GM06990 (cell line): ENCODE data around the gene FASTK.

Experiments
- DNase-seq: peaks from one replicate; pipeline ENCODE4 v3.0.0-alpha.2; 2011; ENCODE audit not compliant: insufficient read length; ENCODE audit errors: extremely low read depth
- H3K27me3 ChIP-seq: replicated peaks from 2 replicates; pipeline ENCODE4 v1.6.0; 2011; ENCODE audit warnings: low read length; ENCODE audit not compliant: control insufficient read depth, insufficient read depth
- H3K36me3 ChIP-seq: 2 replicates; pipeline ENCODE4 v1.5.1; 2011; ENCODE audit warnings: low read length; ENCODE audit not compliant: control insufficient read depth, insufficient read depth
- H3K4me3 ChIP-seq: replicated peaks from 2 replicates; pipeline ENCODE4 v1.5.1; 2011; ENCODE audit warnings: low read depth, mild to moderate bottlenecking, control low read depth, low read length
- CTCF ChIP-seq: IDR thresholded peaks from 2 replicates; pipeline ENCODE4 v1.5.1; 2011; ENCODE audit warnings: low read length, control low read depth, mild to moderate bottlenecking, inconsistent platforms; ENCODE audit not compliant: insufficient read depth, poor library complexity, severe bottlenecking

FASTK gene

GRCh38 chr7:151064993-151065392 lies 15.6 kb downstream of the FASTK start:
- TF ChIP-seq CTCF, result no peak
- no peaks in the 10 kb centered on the region for H3K27me3 ChIP-seq
- peaks cover 24% of the 10 kb centered on the region for H3K36me3 ChIP-seq
- H3K4me3 ChIP-seq, result no peak overlapping the region
- DNase-seq, result no peak

- Histone ChIP-seq H3K36me3 (peaks cover 18% of the 10 kb centered on the region), H3K4me3 (no peak overlapping the region), H3K27me3 (no peaks in the 10 kb centered on the region)
- no peak for TF ChIP-seq CTCF
- DNase-seq, result no peak
Measured at GRCh38 chr7:151064454-151064853, 16.2 kb downstream of the FASTK start.

GRCh38 chr7:151063212-151063561 lies 17.4 kb downstream of the FASTK start:
- no peak for TF ChIP-seq CTCF
- Histone ChIP-seq H3K27me3 (no peaks in the 10 kb centered on the region), H3K4me3 (no peak overlapping the region), H3K36me3 (peaks cover 17% of the 10 kb centered on the region)
- DNase-seq, result no peak

- Histone ChIP-seq H3K4me3 (no peak overlapping the region), H3K36me3 (peaks cover 14% of the 10 kb centered on the region), H3K27me3 (no peaks in the 10 kb centered on the region)
- no peak for TF ChIP-seq CTCF
- no peak for DNase-seq
Measured at GRCh38 chr7:151062399-151063211, 18.0 kb downstream of the FASTK start.

- no peak for DNase-seq
- peaks cover 10% of the 10 kb centered on the region for H3K36me3 ChIP-seq
- no peak for TF ChIP-seq CTCF
- no peaks in the 10 kb centered on the region for H3K27me3 ChIP-seq
- no peak overlapping the region for H3K4me3 ChIP-seq
Measured at GRCh38 chr7:151062111-151062398, 18.6 kb downstream of the FASTK start.
